T-cell (primary cell): ENCODE data around the gene SCNN1B. TPM values are rescaled to one million over a fixed set of nuclear protein-coding genes. Genes with fewer than 3 reads are reported as not detected.

Experiments used
- ATAC-seq, 4 experiments: fragments of 200-7000 bp in 3 of 4; fragments of 150-1000 bp in 1 of 4; cut with Tn5 transposase; replicated peaks in 1 of 4; 1 replicate in 3 of 4; 2 replicates in 1 of 4; pipeline ENCODE4 v1.10.0; 2021; ENCODE audit warnings: moderate library complexity in 3 of 4, mild to moderate bottlenecking in 2 of 4, moderate number of reproducible peaks in 1 of 4
- CTCF ChIA-PET, 2 donors: fragments of 300-600 bp; sonication (Branson Sonifier 250); formaldehyde crosslinking; loops; one replicate each; lab custom pipeline; 2022; ENCODE audit warnings: antibody characterized with exemption in 2 of 2; lab: Charles Lee
- POLR2A ChIA-PET, 2 donors: fragments of 300-600 bp; sonication (Branson Sonifier 250); formaldehyde crosslinking; loops; one replicate each; lab custom pipeline; 2022; ENCODE audit warnings: antibody characterized with exemption in 2 of 2; lab: Charles Lee
- DNase-seq, 35 experiments: peaks; one replicate each; pipeline versions ENCODE4 v3.0.0 to v3.0.0-alpha.2; 2013 to 2023
- H3K27ac ChIP-seq: one replicate; pipeline ENCODE4 v1.5.1; 2013; ENCODE audit warnings: low read length
- H3K27me3 ChIP-seq, 2 experiments: replicated peaks in 1 of 2; 1 replicate in 1 of 2; 2 replicates in 1 of 2; pipeline versions ENCODE4 v1.6.1 to v1.7.0; 2013; ENCODE audit warnings: low read length in 1 of 2, mixed read lengths in 1 of 2; ENCODE audit not compliant: control insufficient read depth in 2 of 2, insufficient read depth in 2 of 2; ENCODE audit errors: extremely low read depth in 1 of 2
- H3K36me3 ChIP-seq, 2 donors: 1 replicate in 1 of 2; 2 replicates in 1 of 2; pipeline versions ENCODE4 v1.6.1 to v1.7.0; 2013; ENCODE audit warnings: low read length in 1 of 2; ENCODE audit not compliant: control insufficient read depth in 2 of 2, insufficient read depth in 1 of 2; ENCODE audit errors: extremely low read depth in 1 of 2
- H3K4me1 ChIP-seq, 2 experiments: 1 replicate in 1 of 2; 2 replicates in 1 of 2; pipeline versions ENCODE4 v1.6.1 to v1.7.0; 2013; ENCODE audit warnings: low read length in 2 of 2, mixed read lengths in 1 of 2; ENCODE audit not compliant: insufficient read depth in 2 of 2, control insufficient read depth in 1 of 2; ENCODE audit errors: extremely low read depth in 1 of 2
- H3K4me3 ChIP-seq, 2 donors: 1 replicate in 1 of 2; 2 replicates in 1 of 2; pipeline versions ENCODE4 v1.5.1 to v1.7.0; 2013; ENCODE audit warnings: mild to moderate bottlenecking in 2 of 2, low read length in 1 of 2, moderate library complexity in 1 of 2; ENCODE audit not compliant: control insufficient read depth in 1 of 2; ENCODE audit errors: extremely low read depth in 1 of 2
- H3K9me3 ChIP-seq: 2 replicates; pipeline ENCODE4 v1.7.0; 2013
- H3K27ac Mint-ChIP-seq, 2 donors: one replicate each; pipeline ENCODE4 v1.8.0; 2020 to 2021; ENCODE audit warnings: mild to moderate bottlenecking in 2 of 2, mixed read lengths in 2 of 2
- H3K27me3 Mint-ChIP-seq, 2 donors: one replicate each; pipeline ENCODE4 v1.8.0; 2021 to 2022; ENCODE audit warnings: mixed read lengths in 2 of 2
- H3K36me3 Mint-ChIP-seq: one replicate; pipeline ENCODE4 v1.8.0; 2021; ENCODE audit warnings: mixed read lengths
- H3K4me1 Mint-ChIP-seq, 3 donors: one replicate each; pipeline ENCODE4 v1.8.0; 2020 to 2022; ENCODE audit warnings: mixed read lengths in 3 of 3, mild to moderate bottlenecking in 1 of 3
- H3K4me3 Mint-ChIP-seq, 3 donors: one replicate each; pipeline ENCODE4 v1.8.0; 2020 to 2022; ENCODE audit warnings: mild to moderate bottlenecking in 3 of 3, mixed read lengths in 3 of 3, moderate library complexity in 3 of 3
- H3K9me3 Mint-ChIP-seq, 3 donors: one replicate each; pipeline ENCODE4 v1.8.0; 2020 to 2022; ENCODE audit warnings: mixed read lengths in 3 of 3
- WGBS: methylation state at CpG from one replicate; pipeline ENCODE4 v1.1.5; 2013; ENCODE audit warnings: missing lambda C conversion rate; ENCODE audit not compliant: insufficient coverage; 5-methylcytosine and 5-hydroxymethylcytosine counted together
- total RNA-seq, 35 experiments: library from RNA in 6 of 35; stranded (reverse) in 6 of 35; fragments of 120-200 nt in 1 of 35; gene quantifications; one replicate each; pipeline versions ENCODE4 v1.2.1 to v1.2.4 and lab custom pipeline; 2013 to 2026

Gene SCNN1B
- total RNA-seq, 5 donors from 2014 or later (not counting 1 experiment from before 2014, with no cell fraction given) = not detected

DNA sequence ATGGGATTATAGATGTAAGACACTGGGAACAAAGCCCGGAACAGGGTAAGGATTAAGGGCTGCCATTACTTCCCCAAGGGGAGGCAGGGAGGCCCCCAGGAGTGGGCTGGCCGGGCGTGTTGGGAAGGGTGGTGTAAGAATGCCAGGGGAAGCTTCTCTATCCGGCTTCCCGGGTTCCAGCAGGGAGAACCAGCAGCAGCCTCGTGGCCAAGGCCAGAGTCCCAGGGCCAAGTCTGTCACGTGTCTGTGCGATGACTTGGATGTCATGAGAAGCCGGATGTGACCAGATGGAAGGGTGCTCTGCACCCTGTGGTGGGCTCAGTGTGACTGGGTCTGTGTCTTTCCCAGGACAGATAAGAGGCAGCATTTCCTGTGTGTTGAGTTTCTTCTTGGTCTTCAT lies 52.1 kb downstream of the SCNN1B start:
- CTCF ChIA-PET = no interaction called here
- Histone ChIP-seq H3K4me3 (no peak overlapping the region), H3K27ac (no peak overlapping the region), H3K4me1 (no peaks in the 10 kb centered on the region), H3K36me3 (no peaks in the 10 kb centered on the region), H3K27me3 (peaks cover 0 to 17% of the 10 kb centered on the region in 2 experiments), H3K9me3 (no peaks in the 10 kb centered on the region)
- H3K27me3 Mint-ChIP-seq = peaks cover 7 to 9% of the 10 kb centered on the region in 2 donors
- no peak overlapping the region for H3K4me3 Mint-ChIP-seq
- DNase-seq (no peak), ATAC-seq (no peak)
- peaks cover 0 to 6% (median 3%) of the 10 kb centered on the region in 3 donors for H3K9me3 Mint-ChIP-seq
- H3K27ac Mint-ChIP-seq = no peak overlapping the region
- no peaks in the 10 kb centered on the region for H3K36me3 Mint-ChIP-seq
- POLR2A ChIA-PET = no interaction called here
- 72% methylated on average over 6 of the region's 9 CpGs for WGBS
- H3K4me1 Mint-ChIP-seq = no peaks in the 10 kb centered on the region

DNA sequence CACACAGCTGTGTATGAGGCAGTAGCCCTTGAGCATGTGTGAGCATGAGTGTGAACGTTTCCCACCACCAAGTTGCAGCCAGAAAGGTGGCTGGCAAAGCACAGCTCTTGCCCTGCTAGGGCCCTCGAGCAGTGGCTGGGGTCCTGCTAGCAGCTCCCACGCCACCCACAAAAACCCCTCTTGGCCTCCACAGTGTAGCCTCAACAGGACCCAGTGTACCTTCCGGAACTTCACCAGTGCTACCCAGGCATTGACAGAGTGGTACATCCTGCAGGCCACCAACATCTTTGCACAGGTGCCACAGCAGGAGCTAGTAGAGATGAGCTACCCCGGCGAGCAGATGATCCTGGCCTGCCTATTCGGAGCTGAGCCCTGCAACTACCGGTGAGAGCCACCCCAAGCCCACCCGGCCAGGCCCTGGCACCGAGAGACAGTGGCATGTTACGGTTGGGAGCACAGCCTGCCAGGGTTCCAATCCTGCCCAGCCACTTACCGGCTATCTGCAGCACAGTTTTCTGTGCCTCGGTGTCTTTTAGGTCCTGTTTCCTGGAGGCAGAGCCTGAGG lies 53.1 kb downstream of the SCNN1B start:
- H3K4me3 Mint-ChIP-seq = no peak overlapping the region
- no peak for ATAC-seq
- peak in 1 of 35 experiments; percentile 12 for DNase-seq
- no peaks in the 10 kb centered on the region for H3K4me1 ChIP-seq
- WGBS = 78% methylated on average over 12 of the region's 13 CpGs
- POLR2A ChIA-PET = no interaction called here
- no peak overlapping the region for H3K27ac Mint-ChIP-seq
- CTCF ChIA-PET = no interaction called here
- no peaks in the 10 kb centered on the region for H3K9me3 ChIP-seq
- H3K9me3 Mint-ChIP-seq = peaks cover 0 to 6% (median 3%) of the 10 kb centered on the region in 3 donors
- H3K27me3 Mint-ChIP-seq = peaks cover 5 to 13% of the 10 kb centered on the region in 2 donors
- H3K36me3 ChIP-seq = no peaks in the 10 kb centered on the region
- peaks cover 0 to 19% of the 10 kb centered on the region in 2 experiments for H3K27me3 ChIP-seq
- no peaks in the 10 kb centered on the region for H3K36me3 Mint-ChIP-seq
- no peak overlapping the region for H3K27ac ChIP-seq
- no peaks in the 10 kb centered on the region for H3K4me1 Mint-ChIP-seq
- H3K4me3 ChIP-seq = no peak overlapping the region

DNA sequence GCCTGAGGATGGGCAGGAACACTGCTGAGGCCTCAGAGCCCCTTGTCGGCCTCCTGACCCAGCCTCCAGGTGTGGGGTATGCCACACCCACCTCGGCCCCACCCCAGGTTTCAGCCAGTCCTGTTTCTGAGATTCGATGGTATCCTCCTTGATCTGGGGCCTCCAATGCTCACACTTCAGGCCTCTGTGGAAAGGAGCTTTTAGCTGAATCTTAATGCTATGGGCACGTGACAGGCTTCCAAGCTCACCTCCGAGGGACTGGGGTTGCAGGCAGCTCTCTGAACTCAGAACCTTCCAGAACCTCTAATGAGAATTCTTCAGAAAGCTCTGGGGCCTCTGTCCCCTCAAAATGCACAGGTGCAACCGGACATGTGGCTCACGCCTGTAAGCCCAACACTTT lies 54.8 kb downstream of the SCNN1B start:
- no peak overlapping the region for H3K4me3 Mint-ChIP-seq
- no peaks in the 10 kb centered on the region for H3K4me1 ChIP-seq
- peaks cover 0 to 19% of the 10 kb centered on the region in 2 experiments for H3K27me3 ChIP-seq
- H3K9me3 Mint-ChIP-seq = peaks cover 0 to 6% (median 3%) of the 10 kb centered on the region in 3 donors
- H3K27ac ChIP-seq = no peak overlapping the region
- H3K4me3 ChIP-seq = no peak overlapping the region
- 90% methylated on average over 7 of the region's 7 CpGs for WGBS
- no peaks in the 10 kb centered on the region for H3K4me1 Mint-ChIP-seq
- no peak overlapping the region for H3K27ac Mint-ChIP-seq
- no peaks in the 10 kb centered on the region for H3K36me3 ChIP-seq
- H3K36me3 Mint-ChIP-seq = no peaks in the 10 kb centered on the region
- H3K27me3 Mint-ChIP-seq = peaks cover 3 to 16% of the 10 kb centered on the region in 2 donors
- no peak for ATAC-seq
- ChIA-PET POLR2A (no interaction called here), CTCF (no interaction called here)
- no peaks in the 10 kb centered on the region for H3K9me3 ChIP-seq
- no peak for DNase-seq

DNA sequence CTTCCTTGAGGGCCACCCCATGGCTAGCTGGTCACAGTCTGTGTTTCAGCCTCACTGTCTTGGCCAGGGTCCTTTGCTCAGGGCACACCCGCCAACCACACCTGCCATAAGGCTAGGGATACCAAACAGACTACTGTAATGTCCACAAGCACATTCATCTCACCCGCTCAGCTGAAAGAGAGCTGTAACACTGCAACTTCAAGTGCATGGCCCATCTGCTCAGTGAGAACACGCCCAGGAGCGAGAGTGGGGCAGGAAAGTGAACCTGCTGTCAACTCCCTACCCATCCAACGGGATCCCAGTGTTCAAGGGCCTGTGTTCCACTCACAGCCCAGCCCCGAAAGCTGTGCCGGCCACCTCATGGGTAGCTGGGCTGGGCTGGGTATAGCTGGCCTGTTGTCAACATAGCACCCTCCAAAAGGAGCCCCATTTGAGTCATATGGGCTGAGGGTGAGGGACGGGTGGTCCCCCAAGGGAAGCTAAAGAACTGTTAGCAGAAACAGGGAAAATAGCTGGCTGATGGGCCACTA lies 55.7 kb downstream of the SCNN1B start:
- H3K4me1 ChIP-seq = no peaks in the 10 kb centered on the region
- CTCF ChIA-PET = no interaction called here
- no peak for ATAC-seq
- Mint-ChIP-seq H3K4me3 (no peak overlapping the region), H3K9me3 (peaks cover 0 to 1% (median 0%) of the 10 kb centered on the region in 3 donors), H3K4me1 (no peaks in the 10 kb centered on the region), H3K36me3 (no peaks in the 10 kb centered on the region), H3K27me3 (peaks cover under 1 to 16% of the 10 kb centered on the region in 2 donors), H3K27ac (no peak overlapping the region)
- H3K4me3 ChIP-seq = no peak overlapping the region
- no peak for DNase-seq
- H3K9me3 ChIP-seq = no peaks in the 10 kb centered on the region
- peaks cover 0 to 19% of the 10 kb centered on the region in 2 experiments for H3K27me3 ChIP-seq
- 71% methylated on average over 3 of the region's 8 CpGs for WGBS
- POLR2A ChIA-PET = no interaction called here
- no peak overlapping the region for H3K27ac ChIP-seq
- no peaks in the 10 kb centered on the region for H3K36me3 ChIP-seq

DNA sequence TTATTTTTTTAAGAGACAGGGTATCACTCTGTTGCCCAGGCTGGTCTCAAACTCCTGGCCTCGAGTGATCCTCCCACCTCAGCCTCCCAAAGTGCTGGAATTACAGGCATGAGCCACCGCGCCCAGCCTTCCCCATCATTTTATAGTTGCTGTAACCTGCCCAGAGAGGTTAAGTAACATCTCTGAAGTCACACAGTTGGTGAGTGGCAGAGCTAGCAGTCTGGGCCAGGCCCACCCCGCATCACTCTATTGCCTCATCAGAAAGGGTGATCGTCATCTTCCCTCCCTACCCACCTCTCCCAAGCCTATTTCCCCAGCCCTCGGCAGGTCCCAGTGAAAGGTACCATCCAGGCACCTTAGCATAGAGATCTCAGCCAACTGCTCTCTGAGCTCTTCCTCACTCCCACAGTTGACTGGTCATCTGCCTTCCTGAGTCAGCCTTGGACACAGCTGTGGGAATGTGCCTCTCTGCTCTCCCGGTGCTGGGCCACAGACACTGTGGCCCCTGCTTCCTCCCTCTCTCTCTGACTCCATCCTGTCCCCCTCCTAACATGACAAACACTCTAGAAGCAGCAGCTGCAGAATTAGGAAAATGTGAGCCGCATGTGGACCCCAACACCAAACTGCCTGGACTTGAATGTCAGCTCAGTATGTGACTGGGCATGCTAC lies 57.1 kb downstream of the SCNN1B start:
- H3K4me3 ChIP-seq = no peak overlapping the region
- POLR2A ChIA-PET = no interaction called here
- H3K4me1 ChIP-seq = no peaks in the 10 kb centered on the region
- Mint-ChIP-seq H3K27me3 (peaks cover 0 to 12% of the 10 kb centered on the region in 2 donors), H3K36me3 (no peaks in the 10 kb centered on the region), H3K27ac (no peak overlapping the region), H3K9me3 (no peaks in the 10 kb centered on the region), H3K4me3 (no peak overlapping the region), H3K4me1 (no peaks in the 10 kb centered on the region)
- peaks cover 0 to 19% of the 10 kb centered on the region in 2 experiments for H3K27me3 ChIP-seq
- ATAC-seq = no peak
- H3K9me3 ChIP-seq = no peaks in the 10 kb centered on the region
- CTCF ChIA-PET = no interaction called here
- 68% methylated on average over 5 of the region's 8 CpGs for WGBS
- DNase-seq = no peak
- no peaks in the 10 kb centered on the region for H3K36me3 ChIP-seq
- H3K27ac ChIP-seq = no peak overlapping the region

DNA sequence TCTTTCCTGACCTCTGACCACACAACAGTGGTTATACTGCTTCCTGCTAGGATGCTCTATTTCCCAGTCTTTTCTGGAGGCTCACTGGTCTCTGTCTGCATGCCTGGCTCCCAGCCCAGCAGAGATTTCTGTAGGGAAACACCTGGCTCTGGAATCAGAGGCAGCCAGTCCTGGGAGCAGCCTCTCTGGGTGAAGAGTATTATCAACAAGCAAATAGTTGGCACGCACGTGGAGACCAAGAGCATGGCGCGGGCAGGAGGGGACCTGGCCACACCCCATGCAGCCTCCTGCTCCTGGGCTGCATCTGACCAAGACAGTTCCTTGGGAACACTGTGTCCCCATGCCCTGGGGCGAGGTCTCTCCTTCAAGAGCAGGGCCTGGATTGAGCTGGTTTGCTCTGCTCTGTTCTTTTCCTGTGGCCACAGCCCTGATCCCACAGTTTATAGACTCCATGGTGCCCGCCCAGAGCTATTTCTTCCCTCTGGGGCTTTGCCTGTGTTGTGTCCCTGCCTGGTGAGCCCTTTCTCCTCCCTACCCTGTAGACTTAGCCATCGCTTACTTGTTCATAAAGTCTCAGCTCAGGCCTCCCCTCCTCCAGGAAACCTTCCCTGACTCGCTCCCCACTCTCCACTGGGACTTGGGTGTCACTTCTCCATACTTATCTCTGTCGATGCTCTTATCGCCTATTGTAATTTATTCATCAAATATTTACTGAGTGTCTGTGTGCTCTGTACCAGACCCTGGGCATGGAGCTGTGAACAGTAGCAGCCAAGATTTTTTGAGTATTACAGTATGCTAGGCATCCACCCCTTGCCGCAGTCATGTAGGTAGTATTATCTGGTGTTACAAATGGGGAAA lies 60.6 kb downstream of the SCNN1B start:
- Mint-ChIP-seq H3K4me1 (peaks cover 8 to 12% (median 10%) of the 10 kb centered on the region in 3 donors), H3K27ac (no peak overlapping the region), H3K36me3 (no peaks in the 10 kb centered on the region), H3K9me3 (no peaks in the 10 kb centered on the region), H3K4me3 (no peak overlapping the region), H3K27me3 (peaks cover 0 to 7% of the 10 kb centered on the region in 2 donors)
- Histone ChIP-seq H3K9me3 (no peaks in the 10 kb centered on the region), H3K36me3 (no peaks in the 10 kb centered on the region), H3K4me1 (no peaks in the 10 kb centered on the region), H3K27me3 (peaks cover 0 to 13% of the 10 kb centered on the region in 2 experiments), H3K4me3 (no peak overlapping the region), H3K27ac (no peak overlapping the region)
- no peak for ATAC-seq
- 82% methylated on average over 7 of the region's 11 CpGs for WGBS
- ChIA-PET CTCF (no interaction called here), POLR2A (no interaction called here)
- DNase-seq = no peak
